HL-60 (cell line): ENCODE results near the gene CHST2.

Source experiments
- DNase-seq, 2 experiments: peaks; one replicate each; pipeline ENCODE4 v3.0.0-alpha.2; 2010 to 2020; ENCODE audit warnings: low read depth in 1 of 2, low spot score in 1 of 2
- H3K27ac ChIP-seq: fragments of 250-450 bp; sonication (Bioruptor Pico); replicated peaks from 2 replicates; pipeline ENCODE4 v1.5.1; 2020; ENCODE audit warnings: mild to moderate bottlenecking, moderate library complexity
- H3K27me3 ChIP-seq: fragments of 250-450 bp; sonication (Bioruptor Pico); 2 replicates; pipeline ENCODE4 v1.5.1; 2021; ENCODE audit warnings: mild to moderate bottlenecking, moderate library complexity; ENCODE audit not compliant: insufficient read depth, poor library complexity, severe bottlenecking
- H3K4me3 ChIP-seq: replicated peaks from 2 replicates; pipeline ENCODE4 v1.5.1; 2011; ENCODE audit warnings: mild to moderate bottlenecking, control low read depth, low read length; ENCODE audit not compliant: insufficient read depth
- GABPA ChIP-seq: IDR thresholded peaks from 2 replicates; pipeline ENCODE4 v1.6.1; 2012; ENCODE audit warnings: low read depth
- POLR2AphosphoS5 ChIP-seq: IDR thresholded peaks from 2 replicates; pipeline ENCODE4 v1.6.1; 2012; ENCODE audit warnings: low read depth
- SPI1 ChIP-seq: IDR thresholded peaks from 2 replicates; pipeline ENCODE4 v1.6.1; 2012; ENCODE audit warnings: low read depth, mild to moderate bottlenecking, borderline replicate concordance
- TF ChIP-seq, protein P1 (sequence below): IDR thresholded peaks from 2 replicates; pipeline ENCODE4 v1.6.1; 2012; ENCODE audit warnings: low read depth; ENCODE audit not compliant: insufficient replicate concordance
- TF ChIP-seq, protein P2 (sequence below): IDR thresholded peaks from one replicate; pipeline ENCODE4 v1.5.1; 2011; ENCODE audit warnings: low read length, control low read depth, inconsistent platforms; ENCODE audit not compliant: insufficient read depth

The CHST2 gene

DNA sequence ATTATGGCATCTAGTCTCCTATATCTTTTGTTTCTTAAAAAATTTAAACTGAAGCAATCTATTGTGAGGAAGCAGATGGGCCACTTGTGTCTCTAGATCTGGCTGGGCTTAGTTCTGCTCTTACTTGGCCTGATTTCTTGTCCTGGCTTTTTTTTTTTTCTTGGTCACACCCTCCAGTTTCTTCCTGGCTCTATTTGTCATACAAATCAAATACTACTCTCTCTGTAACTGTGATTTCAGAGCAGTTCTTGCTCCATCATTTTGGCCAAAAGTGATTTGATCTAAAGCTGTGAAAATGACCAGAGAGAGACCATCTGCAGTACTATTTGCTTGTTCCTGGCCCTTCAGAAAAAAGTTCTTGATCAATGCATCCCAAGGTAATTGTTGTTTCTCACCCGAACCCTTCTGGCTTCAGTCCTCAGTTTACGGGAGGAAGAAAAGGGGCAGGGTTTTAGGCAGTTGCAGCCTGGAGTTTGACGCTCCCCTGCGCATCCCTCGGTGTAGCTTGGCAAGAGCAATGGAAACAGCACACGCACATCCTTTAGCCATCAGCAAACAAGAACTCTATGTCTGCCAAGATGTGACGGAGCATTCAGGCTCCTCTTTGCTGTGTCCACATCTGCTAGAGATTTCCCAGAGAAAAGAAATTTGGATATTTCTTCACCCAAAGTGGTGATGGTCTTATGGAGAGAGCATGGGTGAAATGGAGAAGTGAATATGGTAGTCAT is 31.6 kb downstream of the CHST2 start:
- Histone ChIP-seq H3K27me3 (no peaks in the 10 kb centered on the region), H3K27ac (no peak overlapping the region), H3K4me3 (no peak overlapping the region)
- DNase-seq: no peak
- no peak for TF ChIP-seq GABPA
- peak; percentile 74; the same call in 1 of the 2 replicates for TF ChIP-seq SPI1
- TF ChIP-seq, protein P1, sequence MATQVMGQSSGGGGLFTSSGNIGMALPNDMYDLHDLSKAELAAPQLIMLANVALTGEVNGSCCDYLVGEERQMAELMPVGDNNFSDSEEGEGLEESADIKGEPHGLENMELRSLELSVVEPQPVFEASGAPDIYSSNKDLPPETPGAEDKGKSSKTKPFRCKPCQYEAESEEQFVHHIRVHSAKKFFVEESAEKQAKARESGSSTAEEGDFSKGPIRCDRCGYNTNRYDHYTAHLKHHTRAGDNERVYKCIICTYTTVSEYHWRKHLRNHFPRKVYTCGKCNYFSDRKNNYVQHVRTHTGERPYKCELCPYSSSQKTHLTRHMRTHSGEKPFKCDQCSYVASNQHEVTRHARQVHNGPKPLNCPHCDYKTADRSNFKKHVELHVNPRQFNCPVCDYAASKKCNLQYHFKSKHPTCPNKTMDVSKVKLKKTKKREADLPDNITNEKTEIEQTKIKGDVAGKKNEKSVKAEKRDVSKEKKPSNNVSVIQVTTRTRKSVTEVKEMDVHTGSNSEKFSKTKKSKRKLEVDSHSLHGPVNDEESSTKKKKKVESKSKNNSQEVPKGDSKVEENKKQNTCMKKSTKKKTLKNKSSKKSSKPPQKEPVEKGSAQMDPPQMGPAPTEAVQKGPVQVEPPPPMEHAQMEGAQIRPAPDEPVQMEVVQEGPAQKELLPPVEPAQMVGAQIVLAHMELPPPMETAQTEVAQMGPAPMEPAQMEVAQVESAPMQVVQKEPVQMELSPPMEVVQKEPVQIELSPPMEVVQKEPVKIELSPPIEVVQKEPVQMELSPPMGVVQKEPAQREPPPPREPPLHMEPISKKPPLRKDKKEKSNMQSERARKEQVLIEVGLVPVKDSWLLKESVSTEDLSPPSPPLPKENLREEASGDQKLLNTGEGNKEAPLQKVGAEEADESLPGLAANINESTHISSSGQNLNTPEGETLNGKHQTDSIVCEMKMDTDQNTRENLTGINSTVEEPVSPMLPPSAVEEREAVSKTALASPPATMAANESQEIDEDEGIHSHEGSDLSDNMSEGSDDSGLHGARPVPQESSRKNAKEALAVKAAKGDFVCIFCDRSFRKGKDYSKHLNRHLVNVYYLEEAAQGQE: no peak
- TF ChIP-seq, protein P2, sequence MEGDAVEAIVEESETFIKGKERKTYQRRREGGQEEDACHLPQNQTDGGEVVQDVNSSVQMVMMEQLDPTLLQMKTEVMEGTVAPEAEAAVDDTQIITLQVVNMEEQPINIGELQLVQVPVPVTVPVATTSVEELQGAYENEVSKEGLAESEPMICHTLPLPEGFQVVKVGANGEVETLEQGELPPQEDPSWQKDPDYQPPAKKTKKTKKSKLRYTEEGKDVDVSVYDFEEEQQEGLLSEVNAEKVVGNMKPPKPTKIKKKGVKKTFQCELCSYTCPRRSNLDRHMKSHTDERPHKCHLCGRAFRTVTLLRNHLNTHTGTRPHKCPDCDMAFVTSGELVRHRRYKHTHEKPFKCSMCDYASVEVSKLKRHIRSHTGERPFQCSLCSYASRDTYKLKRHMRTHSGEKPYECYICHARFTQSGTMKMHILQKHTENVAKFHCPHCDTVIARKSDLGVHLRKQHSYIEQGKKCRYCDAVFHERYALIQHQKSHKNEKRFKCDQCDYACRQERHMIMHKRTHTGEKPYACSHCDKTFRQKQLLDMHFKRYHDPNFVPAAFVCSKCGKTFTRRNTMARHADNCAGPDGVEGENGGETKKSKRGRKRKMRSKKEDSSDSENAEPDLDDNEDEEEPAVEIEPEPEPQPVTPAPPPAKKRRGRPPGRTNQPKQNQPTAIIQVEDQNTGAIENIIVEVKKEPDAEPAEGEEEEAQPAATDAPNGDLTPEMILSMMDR: no peak
- no peak for TF ChIP-seq POLR2AphosphoS5

DNA sequence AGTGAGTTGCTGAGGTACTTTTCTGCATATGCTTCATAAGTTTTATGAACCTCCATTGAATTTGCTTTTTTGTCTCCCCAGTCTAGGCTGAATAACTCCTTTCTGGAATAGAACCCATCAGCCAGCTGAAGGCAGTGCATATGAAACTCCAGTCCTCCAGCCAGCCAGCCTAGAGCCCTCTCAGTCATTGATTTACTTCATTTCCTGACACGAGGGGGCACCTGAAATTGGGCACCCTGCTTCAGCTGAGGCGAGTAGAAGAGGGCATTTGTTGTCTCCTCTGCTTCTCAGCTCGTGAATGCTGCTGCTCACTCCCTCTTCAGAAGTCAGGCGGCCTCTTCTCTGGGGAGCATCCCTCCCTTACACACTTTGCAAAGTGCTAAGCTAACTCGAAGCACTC is 32.5 kb downstream of the CHST2 start:
- no peak overlapping the region for H3K4me3 ChIP-seq
- TF ChIP-seq, protein P2: no peak
- TF ChIP-seq SPI1 (no peak), GABPA (no peak), POLR2AphosphoS5 (no peak)
- TF ChIP-seq, protein P1: no peak
- no peak overlapping the region for H3K27ac ChIP-seq
- DNase-seq: no peak
- no peaks in the 10 kb centered on the region for H3K27me3 ChIP-seq

DNA sequence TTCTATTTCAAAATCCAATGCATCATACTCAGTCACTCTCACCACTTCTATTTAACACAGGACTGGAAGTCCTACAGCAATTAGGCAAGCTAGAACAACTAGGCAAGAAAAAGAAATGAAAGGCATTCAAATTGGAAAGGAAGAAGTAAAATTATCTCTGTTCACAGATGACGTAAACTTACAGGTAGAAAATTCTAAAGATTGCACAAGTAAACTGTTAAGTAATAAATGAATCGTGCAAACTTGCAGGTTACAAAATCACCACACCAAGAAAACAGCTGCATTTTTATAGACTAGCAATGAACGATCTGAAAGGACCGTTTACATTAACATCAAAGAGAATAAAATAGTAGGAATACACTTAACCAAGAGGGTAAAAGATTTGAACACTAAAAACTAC is 36.2 kb downstream of the CHST2 start:
- Histone ChIP-seq H3K27me3 (no peaks in the 10 kb centered on the region), H3K27ac (no peak overlapping the region), H3K4me3 (no peak overlapping the region)
- TF ChIP-seq POLR2AphosphoS5 (no peak), GABPA (no peak), SPI1 (no peak)
- TF ChIP-seq, protein P1: no peak
- TF ChIP-seq, protein P2: no peak
- DNase-seq: peak; percentile 14 to 55
